H54 (cell line): Measurements from ENCODE around the gene CDC42SE1.
"Not testable (repeated sequence)": the region's sequence is repeated elsewhere in the genome, so short reads cannot be mapped to it uniquely, and the experiment has no call there.

ENCODE experiments used
- DNase-seq: peaks from one replicate; pipeline ENCODE4 v3.0.0; 2011; ENCODE audit warnings: low spot score, mixed read lengths; ENCODE audit not compliant: insufficient read length
- FAIRE-seq: peaks from 3 replicates; lab custom pipeline; 2011; peaks lifted over from hg19 to GRCh38; lab: Jason Lieb, UNC
- POLR2A ChIP-seq: IDR thresholded peaks from 2 replicates; pipeline ENCODE4 v1.6.1; 2011; ENCODE audit warnings: low read depth, mild to moderate bottlenecking, low read length

CDC42SE1 gene, protein sequence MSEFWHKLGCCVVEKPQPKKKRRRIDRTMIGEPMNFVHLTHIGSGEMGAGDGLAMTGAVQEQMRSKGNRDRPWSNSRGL

DNA sequence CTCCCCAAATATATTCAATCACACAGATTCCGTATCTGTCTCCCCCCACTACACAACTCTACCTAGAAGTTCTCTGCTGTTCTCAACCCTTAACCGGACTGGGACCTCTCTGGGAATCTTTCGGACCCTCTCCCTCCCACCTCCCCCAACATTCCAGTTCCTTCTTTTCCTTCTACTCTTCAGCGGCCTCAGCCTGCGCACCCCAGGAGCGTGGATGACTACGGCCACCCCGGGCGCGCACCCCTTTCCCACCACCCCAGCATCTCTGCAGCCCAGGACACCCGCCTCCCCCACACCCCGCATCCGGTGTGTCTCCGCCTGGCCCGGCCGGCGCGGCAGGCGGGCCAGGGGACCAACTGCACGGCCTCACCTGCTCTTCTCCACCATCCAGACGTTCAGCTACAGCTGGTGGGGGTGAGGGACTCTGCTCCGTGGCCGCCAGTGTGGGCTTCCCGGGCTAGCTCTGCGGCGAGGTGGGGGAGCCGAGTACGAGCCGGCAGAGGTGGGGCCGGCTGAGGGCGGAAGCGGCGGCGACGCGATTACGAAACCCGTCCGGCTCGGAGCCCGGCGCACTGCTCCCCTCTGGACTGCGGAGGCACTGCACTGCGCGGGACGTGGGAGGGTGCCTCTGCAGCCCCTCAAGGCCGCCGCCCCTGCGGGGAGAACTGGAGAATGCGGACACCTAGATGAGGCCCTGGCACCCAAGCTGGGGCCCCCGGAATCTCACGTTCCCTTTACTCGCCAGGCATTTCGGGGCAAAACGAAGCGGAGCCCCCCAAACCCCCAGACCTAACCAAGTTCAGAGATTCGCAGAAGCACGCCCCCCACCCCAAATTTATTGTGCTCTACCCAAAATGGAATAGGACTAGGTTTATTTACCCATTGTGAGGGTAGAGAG is at the start of gene CDC42SE1:
TSS of gene CDC42SE1 (minus strand) at position 514 of the 898 bp plus-strand sequence. CDS start 3,892 bp downstream, outside the sequence.
- peak; percentile 96 for TF ChIP-seq POLR2A
- no peak for FAIRE-seq
- peak; percentile 94 for DNase-seq

DNA sequence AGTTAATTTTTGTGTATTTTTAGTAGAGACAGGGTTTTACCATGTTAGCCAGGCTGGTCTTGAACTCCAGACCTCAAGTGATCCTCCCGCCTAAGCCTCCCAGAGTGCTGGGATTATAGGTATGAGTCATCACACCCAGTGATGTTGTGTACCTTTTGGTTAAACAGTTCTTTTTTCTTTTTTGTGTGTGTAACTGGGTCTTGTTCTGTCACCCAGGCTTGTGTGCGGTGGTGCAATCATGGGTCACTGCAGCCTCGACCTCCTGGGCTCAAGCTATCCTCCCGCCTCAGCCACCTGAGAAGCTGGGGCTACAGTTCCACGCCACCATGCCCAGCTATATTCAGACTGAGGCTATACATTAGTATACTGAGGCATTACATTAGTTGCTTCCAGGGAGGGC is 48.9 kb upstream of the CDC42SE1 start:
- no peak for TF ChIP-seq POLR2A
- no peak for DNase-seq
- no peak for FAIRE-seq

DNA sequence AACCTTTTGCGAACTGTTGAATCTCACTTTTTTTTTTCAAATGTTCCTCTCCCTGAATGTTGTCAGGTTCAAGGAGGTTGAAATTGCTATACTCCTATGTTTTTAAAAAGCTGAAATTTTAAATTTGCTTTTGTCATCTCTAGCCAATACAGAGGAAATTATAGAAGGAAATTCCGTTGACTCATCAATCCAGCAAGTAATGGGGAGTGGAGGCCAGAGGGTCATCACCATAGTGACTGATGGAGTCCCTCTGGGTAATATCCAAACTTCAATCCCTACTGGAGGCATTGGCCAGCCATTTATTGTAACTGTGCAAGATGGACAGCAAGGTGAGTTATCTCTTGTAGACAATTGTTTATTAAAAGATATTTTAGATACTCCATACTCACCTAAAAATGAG is 47.5 kb upstream of the CDC42SE1 start:
- TF ChIP-seq POLR2A = no peak
- no peak for FAIRE-seq
- peak; percentile 75 for DNase-seq

DNA sequence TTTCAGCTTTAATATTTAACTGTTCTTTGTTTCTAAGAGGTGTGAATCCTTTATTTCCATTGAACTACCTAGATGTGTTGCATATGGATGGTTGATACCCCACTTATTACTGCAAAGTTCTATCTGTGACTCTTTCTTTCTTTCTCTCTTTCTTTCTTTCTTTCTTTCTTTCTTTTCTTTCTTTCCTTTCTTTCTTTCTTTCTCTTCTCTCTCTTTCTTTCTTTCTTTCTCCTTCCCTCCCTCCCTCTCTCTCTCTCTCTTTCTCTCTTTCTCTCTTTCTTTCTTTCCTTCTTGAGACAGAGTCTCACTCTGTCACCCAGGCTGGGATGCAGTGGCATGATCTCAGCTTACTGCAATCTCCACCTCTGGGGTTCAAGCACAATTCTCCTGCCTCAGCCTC is 45.2 kb upstream of the CDC42SE1 start:
- DNase-seq (no peak), FAIRE-seq (no peak)
- no peak for TF ChIP-seq POLR2A

DNA sequence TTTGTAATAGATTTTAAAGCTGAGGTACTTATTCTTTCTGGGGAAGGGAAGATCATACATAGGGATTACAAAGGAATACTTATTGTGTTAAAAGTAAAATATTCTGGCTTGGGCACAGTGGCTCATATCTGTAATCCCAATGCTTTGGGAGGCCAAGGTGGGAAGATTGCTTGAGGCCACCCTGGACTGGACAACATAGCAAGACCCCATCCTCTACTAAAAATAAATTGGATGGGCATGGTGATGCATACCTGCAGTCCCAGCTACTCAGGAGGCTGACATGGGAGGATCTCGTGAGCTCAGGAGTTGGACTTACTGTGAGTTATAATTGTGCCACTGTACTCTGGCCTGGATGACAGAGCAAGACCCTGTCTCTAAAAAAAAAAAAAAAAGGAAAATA is 38.7 kb upstream of the CDC42SE1 start:
- no peak for FAIRE-seq
- DNase-seq = no peak
- TF ChIP-seq POLR2A = no peak

DNA sequence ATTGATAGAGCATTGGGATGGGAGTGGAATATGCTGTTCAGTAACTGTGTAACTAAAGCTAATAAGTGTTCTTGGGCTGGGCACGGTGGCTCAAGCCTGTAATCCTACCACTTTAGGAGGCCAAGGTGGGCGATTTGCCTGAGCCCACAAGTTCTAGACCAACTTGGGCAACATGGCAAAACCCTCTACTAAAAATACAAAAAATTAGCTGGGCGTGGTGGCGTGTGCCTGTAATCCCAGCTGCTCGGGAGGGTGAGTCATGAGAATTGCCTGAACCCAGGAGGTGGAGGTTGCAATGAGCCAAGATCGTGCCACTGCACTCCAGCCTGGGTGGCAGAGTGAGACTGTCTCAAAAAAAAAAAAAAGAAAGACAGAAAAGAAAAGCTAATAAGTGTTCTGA is 38.0 kb upstream of the CDC42SE1 start:
- DNase-seq, FAIRE-seq: not testable (repeated sequence)

DNA sequence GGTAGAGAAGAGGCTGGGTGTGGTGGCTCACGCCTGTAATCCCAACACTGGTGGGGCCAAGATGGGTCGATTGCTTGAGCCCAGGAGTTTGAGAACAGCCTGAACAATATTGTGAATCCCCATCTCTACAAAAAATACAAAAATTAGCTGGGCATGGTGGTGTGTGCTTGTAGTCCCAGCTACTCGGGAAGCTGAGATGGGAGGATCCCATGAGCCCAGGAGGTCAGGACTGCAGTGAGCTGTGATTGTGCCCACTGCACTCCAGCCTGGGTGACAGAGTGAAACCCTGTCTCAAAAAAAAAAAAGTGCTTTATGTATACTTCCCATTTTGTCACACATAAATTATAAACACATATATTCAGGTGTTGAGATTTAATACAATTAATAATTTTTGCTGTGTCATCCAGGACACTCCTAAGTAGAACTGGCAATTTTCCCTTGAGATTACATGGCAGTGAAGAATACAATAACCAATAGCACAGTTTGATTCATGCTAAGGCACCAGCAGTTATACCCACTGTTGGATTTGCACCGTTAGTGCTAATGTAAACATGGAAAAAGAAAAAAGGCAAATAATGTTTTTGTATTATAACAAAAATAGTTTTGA is 26.6 kb upstream of the CDC42SE1 start:
- TF ChIP-seq POLR2A = no peak
- FAIRE-seq (no peak), DNase-seq (no peak)

DNA sequence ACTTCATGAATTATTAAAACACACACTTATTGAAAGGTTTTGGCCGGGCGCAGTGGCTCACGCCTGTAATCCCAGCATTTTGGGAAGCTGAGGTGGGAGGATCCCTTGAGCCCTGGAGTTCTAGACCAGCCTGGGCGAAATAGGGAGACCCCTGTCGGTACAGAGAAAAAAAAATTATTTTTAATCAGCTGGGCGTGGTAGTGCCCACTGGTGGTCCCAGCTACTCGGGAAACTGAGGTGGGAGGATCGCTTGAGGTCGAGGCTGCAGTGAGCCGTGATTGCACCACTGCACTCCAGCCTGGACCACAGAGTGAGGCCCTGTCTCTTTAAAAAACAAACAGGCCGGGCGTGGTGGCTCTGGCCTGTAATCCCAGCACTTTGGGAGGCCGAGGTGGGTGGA is 12.8 kb upstream of the CDC42SE1 start:
- no peak for DNase-seq

DNA sequence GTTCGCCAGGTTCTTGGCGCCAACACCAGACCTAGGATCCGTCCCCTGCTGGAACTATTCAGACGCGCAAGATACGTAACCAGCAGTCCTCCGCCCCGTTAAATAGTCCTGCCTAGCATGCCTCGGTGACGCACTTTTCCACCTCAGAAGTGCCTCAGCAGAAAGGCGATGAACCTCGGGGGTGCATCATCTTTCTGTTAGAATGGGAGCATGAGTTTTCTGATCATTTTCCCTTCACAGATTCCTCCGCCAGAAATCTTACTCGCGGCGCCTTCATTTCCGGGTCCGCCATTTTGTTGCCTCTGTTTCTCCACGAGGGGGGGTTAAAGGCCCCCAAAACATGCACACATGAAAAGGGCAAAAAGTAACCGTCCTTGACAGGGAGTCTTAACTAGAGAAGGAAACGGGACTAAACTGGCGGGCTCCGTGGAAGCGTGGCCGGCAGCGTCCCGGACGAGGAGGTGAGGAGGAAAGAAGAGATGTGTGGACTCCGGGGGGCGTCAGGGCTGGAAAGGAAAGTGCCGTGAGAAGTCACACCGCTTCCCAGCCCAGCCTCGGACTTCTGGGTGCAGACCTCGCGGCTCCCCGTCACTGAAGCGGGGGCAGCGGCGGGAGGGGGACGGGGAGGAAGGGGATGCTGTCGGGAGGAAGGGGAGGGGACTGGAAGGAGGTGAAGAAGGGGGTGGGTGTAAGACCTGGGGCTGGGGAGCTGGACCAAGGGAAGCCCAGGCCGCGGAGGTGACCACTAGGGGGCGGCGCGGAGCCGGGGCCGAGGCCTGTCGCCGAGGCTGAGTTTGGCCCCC is 11.3 kb upstream of the CDC42SE1 start, which contains the start of gene GABPB2:
TSS of gene GABPB2 (plus strand) at position 288 of the 803 bp plus-strand sequence. CDS start 17,429 bp downstream, outside the sequence.
- peak; percentile 89 for TF ChIP-seq POLR2A
- FAIRE-seq = no peak

More for the DNA sequence above, 12.8 kb upstream of the CDC42SE1 start:
- TF ChIP-seq POLR2A = no peak
- no peak for FAIRE-seq

DNA sequence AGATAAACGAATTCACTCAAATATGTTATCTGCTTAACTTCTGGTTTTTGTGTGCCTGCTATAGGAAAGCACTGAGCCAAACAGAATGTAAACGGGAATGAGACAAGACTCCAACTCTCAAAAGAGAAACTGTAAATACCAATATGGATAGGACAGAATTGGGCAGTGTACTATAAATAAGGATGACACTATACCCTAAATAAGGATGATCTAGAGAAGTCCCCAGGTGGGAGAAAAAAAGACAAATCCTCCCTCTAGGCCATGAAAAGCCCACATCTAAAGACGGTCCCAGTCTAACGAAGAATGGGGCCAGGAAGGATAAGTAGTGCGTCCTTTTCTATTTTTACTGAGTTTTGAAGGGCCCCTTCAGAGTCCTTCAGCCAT is 9.7 kb upstream of the CDC42SE1 start:
- no peak for TF ChIP-seq POLR2A
- no peak for FAIRE-seq
- no peak for DNase-seq

More for the DNA sequence above, 11.3 kb upstream of the CDC42SE1 start, which contains the start of gene GABPB2:
- DNase-seq = peak; percentile 98

DNA sequence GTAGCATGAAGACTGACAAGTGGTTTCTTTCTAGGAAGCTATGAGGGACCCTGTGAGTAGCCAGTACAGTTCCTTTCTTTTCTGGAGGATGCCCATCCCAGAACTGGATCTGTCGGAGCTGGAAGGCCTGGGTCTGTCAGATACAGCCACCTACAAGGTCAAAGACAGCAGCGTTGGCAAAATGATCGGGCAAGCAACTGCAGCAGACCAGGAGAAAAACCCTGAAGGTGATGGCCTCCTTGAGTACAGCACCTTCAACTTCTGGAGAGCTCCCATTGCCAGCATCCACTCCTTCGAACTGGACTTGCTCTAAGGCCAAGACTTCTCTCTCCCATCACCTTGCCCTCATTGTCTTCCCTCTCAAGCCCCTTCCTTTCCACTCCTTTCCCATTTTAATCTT is 7.8 kb upstream of the CDC42SE1 start:
- FAIRE-seq = no peak
- no peak for TF ChIP-seq POLR2A
- DNase-seq = no peak

DNA sequence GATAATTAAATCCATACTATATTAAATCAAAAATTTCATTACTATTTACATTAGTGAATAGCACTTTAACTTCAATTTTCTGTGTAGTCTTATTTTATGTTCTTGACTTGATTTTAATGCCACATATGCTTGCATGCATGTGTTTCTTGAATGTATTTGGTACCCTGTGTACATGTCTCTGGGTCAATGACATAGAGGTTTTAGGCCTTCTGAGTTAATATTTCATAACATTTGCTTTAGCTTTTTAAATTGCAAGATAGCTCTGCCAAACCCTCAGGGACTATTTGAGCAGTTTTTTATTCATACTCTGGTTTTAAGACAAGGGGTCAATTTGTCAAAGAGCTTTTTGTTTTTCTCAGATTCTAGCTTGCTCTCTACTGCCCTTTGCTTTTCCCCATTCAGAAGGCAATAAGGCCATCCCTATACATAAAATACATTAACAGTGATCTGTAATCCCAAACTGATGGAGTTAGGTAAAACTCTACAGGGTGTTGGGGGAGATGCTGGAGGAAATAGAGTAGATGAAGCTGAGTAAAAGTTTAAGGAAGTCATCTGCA is 5.7 kb upstream of the CDC42SE1 start:
- no peak for DNase-seq
- FAIRE-seq = no peak
- no peak for TF ChIP-seq POLR2A

DNA sequence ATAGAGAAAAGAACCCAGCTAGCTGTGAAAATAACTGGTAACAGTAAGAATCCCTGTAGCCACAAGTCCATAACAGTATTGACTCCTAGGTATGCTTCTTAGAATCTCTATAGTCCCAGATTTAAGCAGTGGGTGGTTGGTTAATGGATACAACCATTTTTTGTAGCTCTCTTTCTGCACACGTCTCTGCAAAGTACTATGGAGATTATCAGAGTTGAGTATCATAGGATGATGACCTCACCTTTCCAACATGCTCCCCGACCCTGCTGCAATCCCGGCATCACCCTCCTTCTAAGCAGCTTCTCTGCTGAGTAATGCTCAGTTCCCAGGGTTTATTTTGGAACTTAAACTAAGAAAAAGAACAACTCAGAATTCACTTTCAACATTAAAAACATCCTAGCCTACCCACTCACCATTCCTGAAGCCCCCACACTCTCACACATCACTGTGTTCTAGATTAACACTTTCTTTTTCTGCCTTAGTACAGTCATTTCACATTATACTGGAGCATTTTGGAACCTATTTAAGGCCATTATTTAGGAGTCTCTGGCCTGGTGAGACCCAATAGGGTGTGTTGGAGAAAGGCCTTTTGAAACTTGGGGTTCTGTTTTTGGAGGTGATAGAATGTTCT is 3.4 kb upstream of the CDC42SE1 start:
- TF ChIP-seq POLR2A = no peak
- DNase-seq = peak; percentile 94
- no peak for FAIRE-seq
